H4 (cell line): ENCODE measurements around the gene GPR84. TPM values are rescaled to one million over a fixed set of nuclear protein-coding genes. Genes with fewer than 3 reads are reported as not detected.
"Not testable (repeated sequence)": the region's sequence is repeated elsewhere in the genome, so short reads cannot be mapped to it uniquely, and the experiment has no call there.

Source experiments
- DNase-seq: peaks from one replicate; pipeline ENCODE4 v3.0.0-alpha.2; 2015; ENCODE audit warnings: low spot score
- total RNA-seq: library from RNA; depleted of rRNA; stranded (reverse); fragments of >200 nt; shearing (Covaris generic); gene quantifications from 2 replicates; pipeline ENCODE4 v1.2.3, GENCODE V29; 2014

Gene GPR84
- total RNA-seq, 1 experiment from 2014 or later, result not detected

DNA sequence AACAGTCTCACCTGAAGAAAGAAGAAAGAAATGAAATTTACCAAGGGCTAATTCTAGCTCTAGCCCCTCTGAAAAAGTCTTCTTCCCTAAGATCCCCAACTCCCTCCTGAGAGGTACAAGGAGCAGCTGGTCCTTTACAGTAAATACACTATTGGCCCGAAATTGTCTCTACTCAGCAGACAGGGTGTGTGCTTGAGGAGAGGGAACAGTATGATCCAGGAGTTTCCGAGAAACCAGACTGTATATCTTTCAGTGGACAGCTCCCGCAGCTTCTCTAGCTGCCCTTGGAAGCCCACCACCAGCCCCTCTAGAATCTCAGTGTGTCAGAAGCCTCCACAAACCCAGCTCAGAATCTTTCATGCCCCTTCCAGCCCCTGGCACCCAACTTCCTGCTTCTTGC is 8.1 kb downstream of the GPR84 start:
- DNase-seq, result no peak

DNA sequence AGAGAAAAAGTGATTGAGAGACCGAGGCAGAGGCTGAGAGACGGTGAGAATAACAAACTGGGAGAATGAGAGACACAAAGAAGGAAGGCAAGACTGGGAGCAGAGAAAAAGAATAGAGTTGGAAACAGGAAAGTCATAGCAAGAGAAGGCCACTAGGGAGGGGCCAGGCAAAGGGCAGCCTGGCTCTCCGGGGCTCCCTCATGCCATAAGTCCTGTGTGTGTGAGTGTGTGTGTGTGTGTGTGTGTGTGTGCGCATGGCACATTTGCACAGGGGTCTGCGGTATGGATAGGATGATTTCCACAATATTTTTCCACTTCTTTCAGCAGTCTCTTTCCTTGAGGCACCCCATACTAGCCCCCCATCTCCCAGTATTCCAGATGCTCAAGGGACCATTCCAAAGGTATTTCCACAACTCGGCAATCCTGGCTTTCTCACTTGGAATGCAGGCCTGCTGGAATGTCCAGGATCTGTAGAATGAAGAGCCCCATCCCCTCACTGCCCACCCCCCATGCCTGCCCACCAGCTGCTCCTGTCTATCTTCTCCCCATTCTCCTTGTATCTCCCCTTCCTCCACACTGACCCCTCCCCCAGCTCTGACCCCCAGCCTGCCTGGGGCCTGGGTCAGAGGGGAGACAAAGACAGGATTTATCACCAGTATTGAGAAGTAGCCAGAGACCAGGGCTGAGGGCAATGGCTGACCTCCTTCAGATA is 9.0 kb downstream of the GPR84 start:
- DNase-seq, result no peak

DNA sequence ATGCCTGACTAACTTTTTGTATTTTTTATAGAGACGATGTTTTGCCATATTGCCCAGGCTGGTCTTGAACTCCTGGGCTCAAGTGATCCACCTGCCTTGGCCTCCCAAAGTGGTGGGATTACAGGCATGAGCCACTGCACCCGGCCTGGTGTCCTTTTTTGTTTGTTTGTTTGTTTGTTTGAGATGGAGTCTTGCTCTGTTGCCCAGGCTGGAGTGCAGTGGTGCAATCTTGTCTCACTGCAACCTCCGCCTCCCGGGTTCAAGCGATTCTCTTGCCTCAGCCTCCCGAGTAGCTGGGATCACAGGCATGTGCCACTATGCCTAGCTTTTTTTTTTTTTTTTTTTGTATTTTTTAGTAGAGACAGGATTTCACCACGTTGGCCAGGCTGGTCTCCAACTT is 10.0 kb downstream of the GPR84 start:
- DNase-seq, result not testable (repeated sequence)

DNA sequence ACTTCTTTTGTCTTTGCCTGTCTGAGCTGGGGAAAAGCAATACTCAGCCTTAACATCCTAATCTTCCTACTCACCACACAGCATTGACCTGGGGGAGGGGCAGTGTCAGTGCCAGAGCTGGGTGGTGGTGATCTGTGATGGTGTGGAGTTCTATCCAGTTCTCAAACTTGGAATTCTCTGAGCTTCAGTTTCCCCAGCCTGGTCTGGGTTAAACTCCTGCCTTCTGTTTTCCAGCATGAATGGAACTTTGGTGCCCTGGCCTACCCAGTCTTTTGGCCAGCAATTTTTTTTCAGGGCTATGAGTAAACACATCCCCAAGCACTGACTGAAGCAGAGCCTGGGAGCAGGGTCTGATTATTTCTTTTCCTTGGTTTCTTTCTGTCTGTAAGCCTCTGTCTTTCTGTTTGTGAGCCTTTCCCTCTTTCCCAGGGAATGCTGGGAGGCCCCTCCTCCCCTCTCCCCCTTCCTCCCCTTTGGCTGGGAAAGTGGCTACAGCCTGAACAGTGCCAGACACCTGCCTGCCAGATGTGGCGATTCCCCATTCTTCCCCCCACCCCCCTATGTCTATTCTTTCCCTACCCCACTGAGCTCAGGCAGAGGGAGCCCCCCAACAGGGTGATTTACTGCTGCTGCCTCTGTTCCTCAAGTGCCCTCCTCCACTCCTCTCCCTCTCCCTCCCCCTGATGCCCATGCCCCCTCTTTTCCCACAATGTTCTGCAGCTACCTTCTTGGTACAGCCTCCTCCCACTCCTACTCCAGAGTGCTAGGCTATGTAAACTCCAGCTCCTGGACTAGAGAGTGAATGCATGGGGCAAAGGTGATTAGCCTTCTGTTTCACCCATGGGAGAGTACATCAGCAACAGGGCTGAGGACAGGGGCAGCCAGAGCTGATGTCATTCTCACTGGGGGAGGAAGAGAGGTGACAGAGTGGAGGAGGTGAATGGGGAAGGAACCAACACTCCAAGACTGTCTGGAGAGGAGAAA is 11.1 kb downstream of the GPR84 start:
- DNase-seq, result no peak

DNA sequence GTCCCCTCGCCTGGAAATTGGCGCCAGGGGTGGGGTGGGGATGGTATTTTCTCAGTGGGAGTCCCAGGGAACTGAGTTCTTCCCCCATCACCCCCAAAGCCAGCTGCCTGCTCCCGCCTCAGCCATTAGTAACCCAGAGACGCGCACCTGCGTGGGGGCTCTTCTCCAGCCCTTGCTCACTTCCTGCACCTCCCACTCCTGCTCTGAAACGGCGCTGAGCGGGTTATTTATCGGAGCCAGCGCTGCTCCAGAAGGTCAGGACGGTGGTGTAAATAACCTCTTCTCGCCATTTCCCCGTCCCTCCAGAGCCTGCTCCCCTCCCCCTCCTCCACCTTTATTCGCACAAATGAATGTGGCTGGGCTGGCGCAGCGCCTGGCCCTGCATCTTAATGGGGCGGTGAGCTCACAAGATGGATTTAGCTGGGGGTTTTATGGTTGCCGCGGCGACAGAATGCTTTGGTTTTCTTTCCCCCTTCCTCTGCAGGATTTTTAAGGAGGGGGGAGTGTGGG is 12.2 kb downstream of the GPR84 start:
- DNase-seq, result no peak

DNA sequence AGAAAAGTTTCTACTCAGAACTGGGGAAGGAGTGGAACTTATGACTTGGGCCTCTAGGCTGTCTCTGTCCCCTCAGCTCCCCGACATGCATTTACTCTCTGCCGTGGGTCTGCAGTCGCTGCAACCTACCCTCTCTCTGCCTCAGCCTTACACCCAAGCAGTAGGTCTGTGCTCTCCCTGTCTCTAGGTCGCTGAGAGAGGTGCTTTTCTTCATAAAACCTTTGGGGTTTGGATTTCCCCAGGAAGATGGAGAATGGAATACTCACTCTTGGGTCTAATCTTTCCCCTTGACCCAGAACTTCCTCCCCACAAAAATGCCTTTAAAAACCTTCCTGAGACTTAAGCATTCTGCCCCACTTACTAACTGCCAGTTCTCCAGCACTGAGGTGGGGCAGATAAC is 12.9 kb downstream of the GPR84 start:
- DNase-seq, result no peak

DNA sequence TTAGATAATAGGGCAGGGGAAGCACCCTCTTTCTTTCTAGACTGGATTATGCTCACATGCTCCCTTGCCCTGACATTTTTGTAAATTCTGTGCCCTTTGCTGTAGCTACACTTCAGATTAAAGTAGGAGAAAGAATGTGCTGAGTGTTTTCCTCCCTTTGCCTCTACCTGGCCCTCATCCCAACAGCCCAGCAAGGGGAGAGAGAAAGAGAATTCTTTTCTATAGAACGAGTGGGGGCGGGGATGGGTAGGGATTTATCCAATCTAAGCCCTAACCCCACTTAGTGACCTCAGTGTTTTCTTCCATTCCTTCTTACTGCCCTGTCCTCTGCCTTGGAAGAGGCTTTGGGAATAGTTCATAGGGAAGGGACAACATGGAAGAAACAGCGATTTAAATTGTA is 13.5 kb downstream of the GPR84 start:
- no peak for DNase-seq

DNA sequence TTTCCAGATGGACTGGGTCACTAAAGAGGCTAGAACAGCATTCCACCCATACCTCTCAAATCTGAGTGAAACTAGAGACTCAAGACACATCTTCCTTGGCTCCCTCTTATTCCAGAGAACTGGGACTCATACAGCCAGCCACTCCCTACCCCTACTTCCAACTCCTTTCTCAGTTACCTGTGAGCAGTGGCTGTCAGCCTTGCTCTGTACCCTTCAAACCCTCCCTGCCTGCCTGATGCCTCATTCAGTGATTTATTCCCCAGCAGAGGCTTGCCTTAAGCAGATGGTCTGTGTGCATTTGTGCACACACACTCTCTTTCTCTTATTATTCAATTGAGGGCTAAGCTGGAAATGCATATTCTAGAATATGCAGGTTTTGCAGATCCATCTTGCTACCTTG is 14.6 kb downstream of the GPR84 start:
- DNase-seq, result no peak

DNA sequence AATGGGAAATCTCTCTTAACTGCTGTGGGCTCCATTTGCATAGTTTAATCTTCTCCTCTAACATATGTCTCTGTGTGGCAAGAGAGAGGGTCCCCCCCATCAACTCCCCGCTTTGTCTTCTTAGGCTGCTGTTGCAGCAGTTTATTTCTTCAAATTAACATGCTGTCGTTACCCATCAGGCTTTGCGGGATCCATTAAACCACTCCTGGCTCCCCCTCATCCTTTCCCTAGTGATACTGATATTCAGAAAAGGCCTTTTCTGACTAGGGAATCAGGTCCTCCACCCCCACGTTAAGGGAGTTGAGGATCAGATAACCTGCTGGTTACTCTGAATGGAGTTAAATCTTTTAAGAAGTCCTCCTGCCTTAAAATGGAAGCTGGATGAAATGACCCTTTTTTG is 15.2 kb downstream of the GPR84 start:
- DNase-seq, result no peak

DNA sequence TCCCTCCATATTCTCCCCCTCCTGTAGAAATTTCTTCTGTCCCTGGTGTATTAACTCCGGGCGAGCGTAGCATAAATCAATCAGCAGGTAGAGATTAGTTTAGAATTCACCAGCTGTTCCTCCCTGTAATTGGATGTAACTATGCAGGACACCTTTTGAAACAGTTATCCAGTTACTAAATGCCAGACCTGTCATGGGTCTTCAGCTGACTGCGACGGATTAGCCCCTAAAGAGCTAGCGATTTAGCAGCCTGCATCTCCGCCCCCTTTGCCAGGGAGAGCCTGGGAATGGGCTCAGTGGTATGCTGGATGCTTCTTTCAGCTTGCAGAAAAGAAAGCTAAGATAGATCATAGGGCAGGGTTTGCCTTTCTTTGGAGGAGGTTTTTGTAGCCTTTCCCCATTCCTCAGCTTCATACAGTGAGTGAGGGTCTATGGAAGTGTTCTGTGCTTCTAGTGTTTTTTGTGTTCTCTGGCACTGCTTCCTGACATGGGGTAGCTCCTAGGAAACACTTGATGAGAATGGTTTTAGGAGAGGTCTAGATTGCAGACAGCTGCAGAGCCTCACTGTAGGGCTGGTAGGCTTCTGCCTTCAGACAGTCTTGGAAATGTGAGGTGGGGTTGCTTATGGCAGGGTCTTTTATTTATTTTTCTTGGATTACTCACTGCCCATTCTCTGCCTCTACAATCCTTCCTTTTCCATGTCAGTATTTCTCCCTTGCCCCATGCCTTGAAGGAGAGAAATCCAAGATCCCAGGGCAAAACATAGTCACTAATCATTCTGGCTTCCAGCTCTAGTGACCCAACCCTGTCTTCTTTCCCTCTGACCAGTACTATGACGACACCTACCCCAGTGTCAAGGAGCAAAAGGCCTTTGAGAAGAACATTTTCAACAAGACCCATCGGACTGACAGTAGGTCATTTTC is 22.6 kb downstream of the GPR84 start:
- DNase-seq, result no peak

DNA sequence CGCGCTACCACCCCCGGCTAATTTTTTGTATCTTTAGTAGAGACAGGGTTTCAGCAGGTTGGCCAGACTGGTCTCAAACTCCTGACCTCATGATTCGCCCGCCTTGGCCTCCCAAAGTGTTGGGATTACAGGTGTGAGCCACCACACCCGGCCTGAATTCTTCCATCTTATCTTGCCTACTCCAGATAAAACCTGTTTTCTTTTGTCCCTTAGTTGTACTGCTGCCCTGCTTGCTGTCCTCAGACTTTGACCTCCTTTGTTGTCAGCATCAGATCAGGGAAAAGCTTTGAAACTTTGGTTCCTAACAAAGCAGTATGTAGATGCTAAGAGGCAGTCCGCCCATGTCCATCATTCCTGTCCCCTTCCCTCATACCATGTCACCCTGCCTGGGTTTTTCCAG is 23.4 kb downstream of the GPR84 start:
- no peak for DNase-seq

DNA sequence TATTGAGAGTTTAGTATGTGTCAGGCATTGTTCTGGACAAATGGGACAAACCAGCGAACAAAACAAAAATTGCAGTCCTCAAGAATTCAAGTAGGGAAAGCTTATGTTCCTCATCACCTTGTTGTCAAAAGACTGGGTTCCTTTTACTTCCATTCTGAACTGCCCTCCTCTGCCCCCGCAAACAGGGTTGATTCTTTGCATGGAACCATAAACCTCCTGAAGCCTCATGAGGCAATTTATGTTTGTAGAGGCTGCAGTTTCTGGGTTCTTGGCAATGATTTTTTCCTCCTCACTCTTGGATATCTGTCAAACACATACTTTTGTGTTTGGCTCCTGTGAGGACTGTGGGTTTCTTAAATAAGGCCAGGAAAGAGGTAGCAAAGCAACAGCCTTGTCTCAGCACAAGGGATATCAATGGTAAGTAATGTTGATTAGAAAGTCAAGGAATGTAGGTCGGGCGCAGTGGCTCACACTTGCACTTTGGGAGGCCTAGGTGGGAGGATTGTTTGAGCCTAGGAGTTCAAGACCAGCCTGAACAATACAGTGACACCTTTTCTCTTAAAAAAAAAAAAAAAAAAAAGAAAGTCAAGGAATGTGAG is 25.5 kb downstream of the GPR84 start:
- DNase-seq, result no peak

DNA sequence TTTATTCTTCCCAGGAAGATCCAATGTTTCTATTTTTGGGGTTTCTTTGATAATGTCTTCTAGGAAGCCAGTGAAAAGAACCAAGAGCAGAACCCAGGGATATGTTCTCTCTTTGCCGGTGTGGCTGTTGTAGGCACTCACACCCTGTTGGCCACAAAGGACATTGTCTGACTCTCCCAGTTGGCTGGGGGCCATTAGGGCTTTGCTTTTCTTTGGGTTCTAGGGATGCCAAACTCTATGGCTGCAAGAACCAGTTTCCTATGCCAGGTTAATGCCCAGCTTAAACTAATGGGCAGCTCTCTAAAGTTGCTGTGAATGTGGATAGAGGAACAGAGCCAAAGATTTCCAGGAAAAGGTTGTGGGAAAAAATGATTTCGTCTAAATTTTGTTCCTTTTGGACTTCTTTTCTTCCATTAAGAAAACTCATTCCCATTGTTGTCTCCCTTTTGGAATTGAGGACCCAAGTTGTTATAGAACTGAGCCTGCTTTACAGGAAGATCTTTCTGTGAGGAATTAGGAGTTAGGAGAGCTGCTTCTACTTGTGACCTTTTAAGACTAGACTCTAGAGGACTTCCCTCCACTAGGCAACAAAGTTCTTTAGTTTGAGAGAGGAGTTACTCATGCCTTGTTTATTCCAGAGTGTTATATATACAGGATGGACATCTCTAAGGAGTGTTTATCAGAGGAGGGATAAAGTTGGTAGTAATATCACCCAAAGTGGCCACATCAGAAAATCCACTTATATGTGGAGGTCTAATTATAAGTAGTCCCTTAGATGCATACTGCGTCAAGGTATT is 26.2 kb downstream of the GPR84 start:
- no peak for DNase-seq

DNA sequence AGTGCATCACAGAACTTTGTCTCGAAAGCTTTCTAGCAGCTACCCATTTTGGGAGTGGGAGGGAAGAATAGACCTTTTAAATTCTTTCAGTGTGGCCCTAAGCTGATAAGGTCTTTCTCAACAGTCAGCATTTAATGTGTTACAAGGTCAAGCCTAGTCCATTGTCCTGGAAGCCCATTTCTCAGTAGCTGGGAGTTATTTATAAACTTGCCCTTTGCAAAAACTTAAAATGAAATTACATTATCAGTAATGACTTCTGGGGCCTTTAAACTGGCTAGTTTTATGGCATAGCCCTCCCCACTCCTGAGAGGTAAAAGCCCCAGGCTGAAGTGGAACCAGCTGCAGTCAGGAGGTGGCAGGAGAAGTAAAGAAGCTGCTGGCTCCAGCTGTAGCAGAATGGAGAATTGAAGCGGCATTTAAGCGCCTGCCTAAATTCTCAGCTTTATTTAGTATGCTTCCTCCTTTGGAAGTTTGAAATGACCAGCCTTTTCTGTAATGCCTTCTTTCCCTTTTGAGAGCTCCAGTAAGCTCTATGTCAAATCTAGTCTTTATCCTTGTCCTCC is 26.9 kb downstream of the GPR84 start:
- DNase-seq, result no peak

DNA sequence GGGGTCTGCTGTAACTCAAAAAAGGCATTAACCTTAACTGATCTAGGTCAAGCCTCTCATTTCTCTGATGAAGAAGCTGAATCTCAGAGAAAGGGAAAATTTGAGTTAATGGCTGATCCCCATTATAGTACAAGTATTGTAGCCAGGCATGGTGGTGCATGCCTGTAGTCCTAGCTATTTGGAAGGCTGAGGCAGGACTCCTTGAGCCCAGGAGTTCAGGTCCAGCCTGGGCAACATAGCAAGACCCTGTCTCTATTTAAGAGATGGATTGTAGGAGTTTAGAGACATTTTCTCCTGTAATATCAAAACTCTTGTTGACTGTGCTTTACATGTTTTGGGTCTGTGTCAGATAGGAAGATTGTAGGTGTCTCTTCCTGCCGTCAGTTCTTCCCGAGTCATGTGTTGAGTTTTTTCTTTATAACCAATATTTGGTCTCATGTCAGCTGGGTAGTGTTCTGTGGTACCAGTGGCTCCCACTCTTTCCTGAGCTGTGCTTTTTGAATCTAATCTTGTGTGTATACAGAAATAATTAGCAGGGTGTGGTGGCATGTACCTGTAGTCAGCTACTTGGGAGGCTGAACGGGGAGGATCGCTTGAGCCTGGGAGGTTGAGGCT is 30.8 kb downstream of the GPR84 start:
- no peak for DNase-seq

DNA sequence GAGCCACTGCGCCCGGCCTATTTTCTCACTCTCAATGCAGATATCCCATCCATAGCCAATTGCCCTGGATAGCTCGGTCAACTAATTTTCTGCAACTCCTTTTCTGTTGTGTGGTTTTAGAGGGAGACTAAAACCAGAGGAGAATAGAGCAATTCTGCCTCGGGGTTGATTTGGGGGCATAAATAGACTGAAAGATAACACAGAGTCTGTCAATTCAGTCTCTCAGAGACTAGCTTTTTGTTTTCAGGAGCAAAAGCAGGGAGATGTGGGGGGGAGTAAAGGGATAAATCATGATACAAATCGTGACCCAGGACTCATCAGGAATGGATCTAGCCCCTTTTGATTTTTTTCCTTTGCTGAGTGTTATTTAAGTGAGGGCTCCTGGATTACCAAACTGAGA is 32.8 kb downstream of the GPR84 start:
- DNase-seq, result no peak

DNA sequence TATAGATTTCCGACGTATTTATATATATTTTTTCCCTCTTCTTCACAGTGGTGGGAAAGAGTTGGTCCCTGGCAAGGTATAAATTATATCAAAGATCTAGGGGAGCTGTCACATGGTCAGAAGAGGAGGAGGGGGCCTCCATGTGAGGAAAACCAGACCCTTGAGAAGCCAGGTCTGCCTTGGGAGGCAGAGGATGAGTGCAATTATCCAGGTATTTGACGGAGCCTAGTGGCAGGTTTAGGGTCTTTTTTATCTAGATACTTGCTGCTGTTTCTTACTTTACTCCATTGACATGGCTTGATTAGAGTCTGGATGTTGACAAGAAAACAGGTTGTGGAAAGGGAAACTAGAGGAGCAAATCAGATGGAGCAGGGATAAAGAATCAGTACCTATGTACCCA is 33.8 kb downstream of the GPR84 start:
- no peak for DNase-seq

DNA sequence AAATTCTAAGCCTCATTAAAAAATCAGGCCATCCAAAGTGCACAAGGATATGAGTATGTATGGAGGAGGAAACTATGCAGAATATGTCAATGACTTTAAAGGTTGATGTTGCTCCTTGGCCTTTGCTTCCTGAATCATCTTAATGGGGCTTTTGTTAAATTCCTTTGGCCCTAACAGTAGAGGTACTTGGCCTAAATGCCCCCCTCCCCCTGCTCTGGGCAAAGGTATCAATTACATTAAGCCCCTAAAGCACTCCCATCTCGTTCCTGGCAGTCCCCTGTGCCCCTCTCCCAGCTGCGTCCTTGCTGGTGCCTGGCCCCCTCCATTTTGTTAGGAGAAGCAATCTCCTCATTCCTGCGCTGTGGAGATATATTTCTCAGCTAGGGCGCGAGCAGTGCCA is 34.5 kb downstream of the GPR84 start:
- no peak for DNase-seq

DNA sequence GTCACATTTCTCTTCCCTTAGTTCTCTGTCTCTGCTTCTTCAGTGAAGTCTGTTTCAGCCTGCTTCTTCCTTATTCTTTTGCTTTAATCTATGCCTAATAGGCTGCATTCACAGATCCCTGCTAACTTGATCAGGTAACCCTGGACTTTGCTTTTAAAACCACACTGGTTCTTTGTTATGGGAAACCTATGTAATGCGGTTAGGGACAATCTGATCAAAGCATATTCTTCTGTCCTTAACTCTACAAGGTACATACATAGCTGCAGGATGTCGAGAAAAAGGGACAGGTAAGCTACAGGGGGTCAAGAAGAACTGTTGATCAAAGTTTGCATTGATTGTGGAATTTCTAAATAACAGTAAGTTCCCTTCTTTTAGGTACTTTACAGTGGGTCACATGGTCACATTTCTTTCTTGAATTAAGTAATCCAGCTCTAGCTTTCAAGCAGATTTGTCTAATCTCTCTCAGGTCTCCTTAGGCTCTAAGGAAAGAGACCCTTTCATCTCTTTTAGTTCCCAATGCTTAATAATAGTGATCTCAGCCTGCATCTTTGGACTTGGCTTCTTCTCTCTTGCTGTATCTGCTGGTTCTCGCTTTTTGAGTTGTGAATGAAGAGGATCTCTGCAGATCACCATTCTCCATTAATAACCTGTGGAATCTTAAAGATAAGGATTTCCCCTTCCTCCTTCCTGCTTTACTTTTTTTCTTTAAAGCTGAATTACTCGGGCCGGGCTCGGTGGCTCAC is 35.5 kb downstream of the GPR84 start:
- DNase-seq, result no peak
